MV-4-11 (cell line): Measurements from ENCODE around the gene PRKN.

Source experiments
- DNase-seq: peaks from one replicate; lab custom pipeline; 2025; lab: John Stamatoyannopoulos, UW

The PRKN gene

DNA sequence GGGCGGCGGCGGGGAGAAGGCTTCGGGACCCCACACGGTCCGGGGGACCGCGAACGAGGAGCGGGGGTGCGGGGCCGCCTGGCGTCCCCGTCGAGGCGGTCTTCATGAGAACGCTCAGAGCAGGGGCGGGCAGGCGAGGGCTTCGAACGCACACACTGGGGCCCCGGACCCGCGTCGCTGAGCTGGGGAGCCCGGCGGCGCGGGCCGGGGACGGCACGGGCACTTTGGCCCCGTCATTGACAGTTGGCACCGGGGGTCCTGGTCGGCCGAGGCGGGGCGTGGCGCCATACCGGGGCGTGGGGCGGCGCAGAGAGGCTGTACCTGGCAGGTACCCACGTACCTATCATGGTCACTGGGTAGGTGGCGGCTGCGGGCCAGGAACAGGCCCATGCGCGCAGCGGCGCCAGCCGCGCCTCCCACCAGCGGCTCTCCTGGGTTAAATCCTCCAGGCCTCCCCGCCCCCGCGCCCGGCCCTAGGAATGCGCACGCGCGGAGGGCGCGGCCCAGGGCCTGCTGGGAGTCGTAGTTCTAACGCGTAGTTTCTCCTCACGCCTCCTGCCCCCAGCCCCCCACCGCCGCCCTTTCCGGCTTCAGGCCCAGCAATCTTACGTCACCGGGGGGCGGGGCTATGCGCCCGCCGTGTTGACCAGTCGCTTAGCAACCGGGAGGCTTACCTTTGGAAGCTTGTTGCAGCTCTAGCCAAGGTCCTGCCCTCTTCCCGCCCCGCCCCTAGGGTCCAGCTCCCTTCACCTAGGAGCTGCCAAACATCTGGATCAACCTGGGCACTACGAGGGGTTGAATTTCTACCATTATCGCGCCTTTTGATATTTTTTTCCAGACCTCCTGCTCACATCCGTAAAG lies at the start of gene PRKN, which contains the start of gene PACRG:
PRKN (minus strand) TSS at position 445 of the 861 bp plus-strand sequence.
PACRG (plus strand) TSS at position 653 of the 861 bp plus-strand sequence.
- DNase-seq = peak; percentile 96

DNA sequence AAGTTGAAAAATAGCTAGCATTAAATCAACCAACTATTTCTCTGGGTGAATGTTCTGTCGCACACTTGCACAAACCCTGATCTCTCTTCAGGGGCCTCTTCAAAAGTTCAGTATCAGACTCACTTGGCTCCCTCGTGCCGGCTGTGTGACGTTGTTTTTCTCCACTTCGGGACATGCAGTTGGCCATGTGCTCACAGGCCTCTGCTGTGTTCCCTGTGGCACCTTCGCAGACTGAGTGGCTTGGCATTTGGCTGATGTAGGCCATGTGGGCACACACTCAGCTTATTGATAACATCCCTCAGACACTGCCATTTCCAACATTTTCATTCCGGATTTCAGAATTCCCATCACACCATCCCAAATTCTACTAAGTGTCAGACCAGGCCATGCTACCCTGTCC lies 49.5 kb upstream of the PRKN start:
- DNase-seq = no peak

DNA sequence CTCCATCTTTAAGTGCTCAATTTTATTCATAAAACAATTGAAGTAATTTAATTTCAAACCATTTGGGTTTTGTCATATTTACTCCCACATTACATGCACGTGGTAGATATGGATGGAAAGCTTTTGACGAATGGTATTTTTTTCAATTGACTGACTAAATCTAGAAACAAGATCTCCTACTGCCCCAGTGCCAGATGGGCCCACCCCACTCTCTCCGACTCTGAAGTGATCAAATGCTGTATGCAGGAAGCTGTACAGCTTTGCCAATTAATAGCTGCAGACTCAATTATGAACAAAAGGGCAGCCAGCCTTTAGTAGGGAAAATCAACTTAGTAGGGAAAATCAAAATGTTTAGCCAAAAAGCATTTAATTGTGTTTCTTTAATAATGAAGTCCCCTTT lies 46.4 kb upstream of the PRKN start:
- no peak for DNase-seq

DNA sequence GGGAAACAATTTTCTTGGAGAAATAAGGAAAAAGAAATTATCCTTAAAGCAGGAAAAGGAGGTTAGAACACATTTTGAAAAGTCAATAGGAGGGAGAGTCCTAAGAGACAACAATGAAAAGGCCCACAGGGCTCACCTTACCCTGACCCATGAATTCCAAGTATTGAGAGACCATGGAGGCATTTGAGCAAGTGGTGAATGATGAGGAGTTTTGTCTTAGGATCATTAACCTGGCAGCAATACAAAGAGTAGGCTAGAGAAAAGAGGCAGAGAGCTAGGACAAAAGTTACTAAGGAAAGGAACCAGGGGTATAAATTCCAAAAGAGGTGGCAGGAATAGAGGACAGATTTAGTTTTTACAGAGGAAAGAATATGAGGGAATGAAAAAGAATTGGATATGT lies 44.9 kb upstream of the PRKN start:
- DNase-seq = no peak

DNA sequence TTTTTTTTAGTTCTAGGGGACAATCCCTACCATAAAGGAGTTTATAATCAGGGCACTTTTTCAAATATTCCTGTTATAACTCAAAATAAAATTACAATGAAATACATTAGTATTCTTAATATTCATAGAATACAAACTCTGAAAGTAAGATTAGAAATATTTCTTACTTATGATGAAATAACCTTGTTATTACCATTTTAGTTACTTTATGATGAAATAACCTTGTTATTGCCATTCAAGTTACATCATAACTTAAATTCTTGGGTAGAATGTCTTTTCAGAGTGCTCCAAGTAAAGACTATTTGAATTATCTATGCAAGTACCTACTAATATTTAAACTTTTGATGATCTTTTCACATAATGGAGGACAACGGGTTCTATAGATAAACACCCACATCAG lies 43.4 kb upstream of the PRKN start:
- no peak for DNase-seq

DNA sequence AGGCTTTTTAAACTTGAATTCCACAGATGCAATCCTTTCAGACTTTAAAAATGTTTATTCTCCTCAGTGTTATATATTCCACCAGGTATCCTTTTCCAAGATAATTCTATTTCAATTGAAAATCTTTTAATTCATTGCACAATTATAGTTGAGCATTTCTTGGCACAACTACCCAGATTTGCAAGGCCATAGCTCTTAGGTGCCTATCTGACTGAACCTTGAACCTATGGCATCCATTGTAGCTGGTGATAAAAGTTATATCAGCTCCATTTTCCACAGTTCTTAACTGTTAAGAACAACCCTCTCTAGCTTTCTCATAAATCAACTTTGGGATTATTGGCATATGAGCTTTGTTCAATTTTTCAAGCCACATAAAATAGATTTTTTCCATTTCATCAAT lies 42.6 kb upstream of the PRKN start:
- no peak for DNase-seq

DNA sequence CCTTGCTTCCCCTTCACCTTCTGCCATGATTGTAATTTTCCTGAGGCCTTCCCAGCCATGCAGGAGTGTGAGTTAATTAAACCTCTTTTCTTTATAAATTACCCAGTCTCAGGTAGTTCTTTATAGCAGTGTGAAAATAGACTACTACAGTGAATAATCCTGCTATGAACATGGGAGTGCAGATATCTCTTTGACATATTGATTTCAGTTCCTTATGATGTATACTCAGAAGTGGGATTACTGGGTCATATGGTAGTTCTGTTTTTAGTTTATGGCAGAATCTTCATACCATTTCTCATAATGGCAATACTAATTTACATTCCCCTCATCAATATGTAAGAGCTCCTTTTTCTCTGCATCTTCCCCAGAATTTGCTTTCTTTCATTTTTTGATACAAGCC lies 26.2 kb upstream of the PRKN start:
- no peak for DNase-seq

DNA sequence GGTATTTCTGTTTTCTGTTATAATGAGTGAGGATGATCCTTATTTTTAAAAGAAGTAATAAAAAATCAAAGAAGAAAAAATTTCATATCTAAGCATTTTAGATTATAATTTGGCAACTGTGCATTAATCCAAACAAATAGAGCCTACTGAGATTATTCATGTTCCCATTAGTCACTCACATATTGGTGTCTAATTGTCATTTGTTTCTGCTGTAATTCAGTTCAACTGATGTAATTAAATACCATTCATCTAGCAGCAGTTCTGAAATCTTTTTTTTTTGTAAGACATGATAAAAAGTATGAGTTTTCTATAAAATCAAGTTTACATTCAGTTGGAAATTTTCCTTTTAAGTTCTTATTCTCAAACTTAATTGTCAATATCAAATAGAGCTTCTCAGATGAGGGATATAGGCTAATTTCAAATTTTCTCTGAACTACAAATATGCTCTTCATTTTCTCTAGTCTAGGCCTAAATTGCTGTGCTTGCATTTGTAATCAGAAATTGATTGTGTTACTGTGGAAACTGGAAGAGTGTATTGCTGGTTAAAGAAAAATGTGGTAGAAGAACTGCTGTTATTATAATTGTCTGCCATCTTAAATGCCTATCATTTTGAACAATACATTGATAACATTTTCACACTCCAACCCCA lies 23.8 kb upstream of the PRKN start:
- DNase-seq = no peak

DNA sequence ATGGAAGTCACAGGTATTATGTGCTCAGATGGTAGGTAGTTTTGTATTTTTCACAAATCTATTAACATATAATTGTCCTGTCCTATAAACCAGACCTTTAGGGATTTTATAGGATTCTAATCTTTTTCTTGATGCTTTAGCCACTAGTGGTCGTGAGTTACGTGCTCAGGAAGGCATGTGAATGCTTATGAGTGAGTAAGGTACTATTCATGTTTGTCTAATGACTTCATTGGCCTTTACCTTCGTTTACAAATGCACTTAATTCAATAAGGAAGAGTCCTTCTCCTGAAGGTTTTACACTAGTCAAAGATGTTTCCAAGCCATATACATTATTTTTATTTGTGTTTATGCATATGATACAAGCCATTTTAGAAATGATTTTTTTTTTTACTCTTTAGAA lies 23.2 kb upstream of the PRKN start:
- DNase-seq = no peak

DNA sequence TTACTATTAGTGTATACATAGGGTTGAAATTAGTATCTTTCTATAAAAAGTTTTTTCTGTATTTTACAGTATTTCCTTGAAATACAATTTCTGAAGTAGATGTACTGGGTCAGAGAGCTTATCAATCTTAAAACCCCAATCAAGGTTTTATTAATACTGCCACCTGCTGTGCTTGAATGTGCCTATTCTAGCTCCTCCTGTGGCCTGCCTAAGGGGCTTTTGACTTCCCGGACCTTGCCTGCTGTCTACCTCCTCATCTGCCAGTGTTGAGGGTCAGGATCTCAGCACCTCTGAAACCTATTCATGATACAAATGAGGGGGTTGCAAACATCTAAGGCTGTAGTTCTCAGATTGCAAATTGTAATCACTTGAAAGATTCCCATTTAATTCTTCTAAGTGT lies 9.4 kb upstream of the PRKN start:
- no peak for DNase-seq

DNA sequence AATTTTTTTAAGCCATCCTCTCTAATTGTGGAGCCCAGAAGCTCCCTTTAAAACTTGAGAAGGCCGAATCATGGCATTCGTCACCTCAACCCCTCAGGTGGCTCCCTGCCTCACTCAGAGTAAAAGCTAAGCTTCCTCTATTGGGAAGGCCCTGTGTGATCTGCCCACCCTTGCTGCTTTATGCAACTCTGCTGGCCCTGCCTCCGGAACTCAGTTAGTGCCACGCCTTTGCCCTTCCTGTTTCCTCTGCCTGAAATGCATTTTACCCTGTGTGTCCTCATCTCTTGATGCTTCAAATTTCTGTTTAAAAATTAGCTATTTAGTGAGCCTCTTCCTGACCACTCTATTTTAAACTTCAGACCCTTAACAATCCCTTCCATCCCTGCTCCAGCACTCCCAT lies 5.9 kb upstream of the PRKN start:
- peak; percentile 36 for DNase-seq

DNA sequence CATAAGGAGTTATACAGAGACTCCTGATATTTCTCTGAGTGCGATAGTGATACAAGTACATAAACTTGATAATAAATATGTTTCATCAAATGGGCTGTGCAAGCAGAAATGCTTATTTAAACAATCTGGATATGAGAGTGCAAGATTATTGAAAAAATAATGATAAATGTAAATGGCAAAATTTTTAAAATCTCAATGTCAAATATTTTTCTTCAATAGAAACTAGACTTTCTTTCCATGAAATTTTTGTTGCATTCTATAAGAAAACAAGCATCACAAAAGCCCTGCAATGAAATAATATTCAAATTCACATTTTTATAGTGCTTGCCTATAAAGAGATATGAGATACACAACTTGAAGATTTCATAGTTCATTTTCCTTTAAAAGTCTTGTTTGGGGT lies 2.9 kb upstream of the PRKN start:
- DNase-seq = no peak

DNA sequence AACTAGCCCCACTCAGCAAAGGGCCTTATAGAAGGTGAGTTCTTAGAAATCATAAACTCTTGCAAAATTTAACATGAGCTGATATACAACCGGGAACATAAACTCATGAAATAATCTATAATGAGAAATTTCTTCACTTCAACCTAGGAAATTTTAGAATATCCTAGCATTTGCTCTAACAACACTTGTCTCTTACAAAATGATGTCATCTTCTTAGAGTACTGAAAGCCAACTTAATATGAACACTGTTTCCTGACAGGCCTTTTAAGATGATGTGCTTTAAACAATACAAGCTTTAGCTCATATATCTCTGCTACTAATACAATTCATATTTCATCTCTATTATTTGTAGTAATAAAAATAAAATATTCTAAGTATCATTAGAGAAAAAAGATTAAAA lies 1.1 kb upstream of the PRKN start:
- DNase-seq = no peak

DNA sequence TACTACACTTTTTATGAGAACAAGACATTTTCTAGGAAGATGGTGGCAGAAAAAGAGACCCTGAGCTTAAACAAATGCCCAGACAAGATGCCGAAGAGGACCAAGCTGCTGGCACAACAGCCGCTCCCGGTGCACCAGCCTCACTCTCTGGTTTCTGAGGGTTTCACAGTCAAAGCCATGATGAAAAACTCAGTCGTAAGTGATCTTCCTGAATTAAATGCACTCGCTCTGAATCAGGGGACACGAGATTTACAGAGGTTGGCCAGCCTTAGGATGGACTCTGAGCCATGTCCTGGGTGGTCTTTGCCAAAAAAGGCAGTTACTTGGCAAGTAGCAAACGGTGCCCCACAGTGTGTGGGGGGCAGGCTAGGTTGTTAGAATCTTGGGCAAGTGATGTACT lies 631 bp upstream of the PRKN start:
- no peak for DNase-seq

DNA sequence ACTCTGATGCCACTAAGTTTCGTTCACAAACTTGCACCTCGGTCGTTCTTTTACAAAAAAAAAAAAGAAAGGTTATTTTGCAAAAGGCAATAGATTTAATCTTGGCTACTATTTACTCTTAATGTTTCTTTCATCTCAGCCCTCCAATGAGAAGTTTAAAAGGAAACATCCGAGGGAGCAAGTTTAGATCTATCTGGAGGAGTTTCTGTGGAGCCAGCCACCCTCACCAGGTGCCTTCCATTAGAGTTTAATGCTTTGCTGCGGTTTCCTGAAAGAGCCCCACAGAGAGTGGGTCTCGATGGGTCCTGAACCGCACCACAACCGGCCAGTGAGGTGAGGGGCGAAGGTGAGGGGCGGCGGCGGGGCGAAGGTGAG lies 632 bp downstream of the PRKN start:
- DNase-seq = no peak

DNA sequence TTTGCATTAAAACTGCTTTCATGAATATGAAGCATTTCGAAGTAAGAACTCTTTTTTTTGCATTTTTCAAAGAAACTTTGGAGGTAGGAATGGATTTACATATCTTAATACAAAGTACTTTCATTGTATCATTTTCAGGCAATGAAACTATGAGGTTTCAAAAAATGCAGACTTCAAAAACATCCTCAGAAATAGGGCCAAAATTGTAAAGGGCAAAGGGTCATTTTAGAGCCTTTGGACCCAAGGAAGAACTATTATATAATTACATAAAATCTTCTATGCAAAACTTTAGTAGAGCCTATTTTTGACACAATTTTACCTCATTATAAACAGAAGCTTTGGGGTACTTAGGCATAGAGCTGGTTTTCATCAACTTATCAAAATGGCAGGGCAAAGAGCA lies 4.9 kb downstream of the PRKN start:
- no peak for DNase-seq

DNA sequence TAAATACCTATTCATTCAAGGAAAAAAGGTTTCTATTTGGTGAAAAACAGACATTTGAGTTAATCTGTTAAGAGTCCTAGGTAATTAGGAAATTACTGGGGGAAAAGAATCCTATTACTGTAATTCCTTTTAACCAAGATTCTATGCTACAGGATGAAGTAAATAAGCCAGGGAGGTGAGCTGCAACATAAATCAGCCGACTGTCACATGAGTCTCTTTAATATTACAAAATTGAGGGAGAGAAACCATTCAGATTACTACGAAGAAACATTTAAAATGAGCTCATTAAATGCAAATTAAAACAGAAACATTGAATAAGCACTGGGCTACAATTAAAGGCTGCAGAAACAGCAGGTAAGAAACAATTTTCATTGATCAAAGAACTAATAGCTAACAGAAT lies 5.3 kb downstream of the PRKN start:
- DNase-seq = no peak

DNA sequence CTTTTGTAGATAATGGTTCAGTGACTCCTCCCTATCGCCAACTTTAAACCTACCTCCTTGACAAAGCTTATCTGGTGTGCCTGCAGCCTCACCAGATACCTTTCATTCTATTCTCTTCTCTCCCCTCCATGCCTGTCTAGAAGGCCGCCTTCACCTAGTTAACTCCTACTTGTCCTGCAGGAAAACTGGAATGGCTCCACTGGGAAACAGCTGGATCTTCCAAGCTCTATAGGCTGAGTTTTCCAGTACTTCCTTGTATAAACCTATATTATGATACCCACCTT lies 6.2 kb downstream of the PRKN start:
- DNase-seq = no peak

DNA sequence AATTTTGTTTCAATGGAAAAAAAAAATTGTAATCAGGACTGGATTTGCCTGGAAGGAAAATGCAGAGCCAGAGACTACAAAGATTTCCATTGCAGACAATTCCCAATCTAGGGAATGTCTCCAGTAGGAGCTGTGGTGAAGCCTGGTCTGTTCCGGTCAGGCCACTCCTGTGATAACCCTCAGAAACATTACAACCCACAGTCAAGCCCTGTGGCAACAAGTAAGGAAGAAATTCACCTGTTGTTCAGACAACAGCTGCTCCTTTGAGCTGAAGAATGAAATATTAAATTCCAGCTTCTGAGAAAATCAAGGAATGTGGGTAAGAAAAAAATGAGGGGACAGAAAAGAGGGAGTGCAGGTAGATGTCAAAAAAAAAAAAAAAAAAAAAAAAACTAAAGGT lies 8.0 kb downstream of the PRKN start:
- DNase-seq = no peak

DNA sequence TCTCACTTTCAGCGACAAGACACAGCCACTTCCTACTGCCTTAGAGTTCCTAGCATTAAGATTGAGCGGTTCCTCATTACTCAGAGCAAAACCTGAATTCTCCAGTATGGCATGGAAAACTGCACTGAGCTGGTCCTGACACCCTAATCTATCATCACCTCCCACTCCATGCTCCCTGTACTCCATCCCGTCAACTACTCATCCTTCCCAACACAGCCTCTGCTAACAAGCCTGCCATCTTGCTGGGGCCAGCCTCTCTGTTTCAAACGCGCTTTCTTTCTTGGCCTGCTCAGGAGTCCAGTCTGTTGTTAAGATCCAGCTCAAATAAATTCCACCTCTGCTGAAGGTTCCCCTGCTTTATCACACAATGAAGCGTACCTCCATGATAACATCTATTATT lies 12.0 kb downstream of the PRKN start:
- no peak for DNase-seq

DNA sequence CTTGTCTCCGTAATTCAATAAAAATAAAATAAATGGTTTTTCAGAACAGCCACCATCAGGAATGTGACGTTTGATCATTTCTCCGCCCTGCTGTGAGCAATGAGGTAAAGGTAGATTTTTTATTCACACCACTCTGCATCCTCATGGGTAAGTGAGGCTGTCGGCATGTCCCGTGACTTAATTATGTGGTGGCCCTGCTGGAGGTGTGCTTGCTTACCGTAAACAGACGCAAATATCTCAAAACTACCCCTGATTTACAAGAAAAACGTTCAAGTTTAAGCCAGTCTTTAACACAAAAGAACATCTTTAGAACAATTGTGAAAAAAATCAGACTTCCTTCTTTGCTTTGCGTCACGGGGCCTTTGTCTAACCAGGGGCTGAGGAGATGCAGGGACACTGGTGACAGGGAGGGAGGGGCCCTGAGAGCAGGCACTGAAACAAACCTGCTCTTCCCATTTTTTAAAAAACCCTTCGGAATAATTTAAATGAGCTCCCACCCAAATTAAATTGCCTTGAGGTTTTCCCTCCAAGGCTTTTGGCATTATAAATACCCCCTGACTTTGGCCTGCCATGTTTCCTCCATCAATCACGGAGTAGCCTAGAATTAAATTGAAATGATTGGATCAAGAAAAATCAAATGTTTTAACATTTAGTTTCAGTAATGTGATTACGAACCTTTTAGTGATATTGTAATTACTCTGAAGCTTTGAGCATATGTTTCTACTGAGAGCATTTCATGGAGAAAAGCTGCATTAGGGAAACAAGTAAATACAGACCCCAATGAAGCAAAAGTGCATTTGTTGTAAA lies 13.4 kb downstream of the PRKN start:
- DNase-seq = no peak

DNA sequence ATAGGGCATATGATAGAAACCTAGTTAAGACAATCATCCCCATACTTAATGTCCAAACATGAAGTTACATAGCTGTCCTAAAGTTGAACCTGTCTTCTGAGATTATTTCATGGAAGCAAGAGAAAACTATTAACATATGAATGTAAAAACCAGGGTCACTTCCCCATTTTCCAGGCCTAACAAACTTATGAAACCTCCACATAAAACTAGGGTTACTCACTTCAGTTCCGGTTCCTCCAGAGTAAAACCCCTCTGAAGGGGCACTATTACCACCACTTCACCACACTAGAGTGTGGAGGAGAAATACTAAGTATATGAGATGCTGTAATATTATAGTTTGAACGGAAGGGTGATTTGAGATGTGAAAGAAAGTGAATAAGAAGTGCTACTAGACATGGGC lies 14.9 kb downstream of the PRKN start:
- peak; percentile 92 for DNase-seq

DNA sequence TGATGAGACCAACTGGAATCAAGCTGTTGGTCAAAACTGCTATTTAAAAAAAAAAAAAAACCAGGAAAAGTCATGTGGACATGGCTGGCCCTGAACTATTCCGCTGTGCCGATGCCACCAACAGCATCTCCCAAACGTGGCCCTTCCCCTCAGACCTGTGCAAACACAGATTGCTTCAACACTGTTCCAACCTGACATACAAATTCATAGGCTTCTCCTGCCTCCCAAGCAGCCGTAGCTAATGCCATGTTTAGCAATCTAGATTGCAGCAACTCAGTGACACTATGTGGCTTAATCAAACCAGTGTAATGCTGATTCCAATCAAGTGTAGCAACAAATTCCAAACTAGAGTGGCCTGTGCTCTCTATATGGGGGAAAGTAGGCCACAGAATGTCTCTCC lies 16.2 kb downstream of the PRKN start:
- no peak for DNase-seq
